Measurements from ENCODE around the gene ANKRD33B. TPM values are rescaled to one million over a fixed set of nuclear protein-coding genes. Genes with fewer than 3 reads are reported as not detected.

Gene ANKRD33B
- total and polyA plus RNA-seq, 2 of the 8 experiments (the other 6 are each of a cell fraction or from before 2014, with no cell fraction given), result 6.9 to 20.6 TPM

GRCh38 chr5:10522224-10522611, 41.7 kb upstream of the ANKRD33B start:
- Histone ChIP-seq H2BK15ac (ENCODE audit: low read length) (no peak overlapping the region), H4K5ac (ENCODE audit: insufficient read length, low read depth, low read length) (no peak overlapping the region), H3K27ac (ENCODE audit: low read depth, low read length) (no peak overlapping the region), H3K18ac (ENCODE audit: extremely low read depth, low read length) (no peak overlapping the region), H3K36me3 (ENCODE audit: control insufficient read depth in 2 of 4, insufficient read depth in 4 of 4, low read length in 3 of 4) (no peaks in the 10 kb centered on the region), H3K4me1 (replicated peaks in 1 of 4; ENCODE audit: control insufficient read depth in 3 of 4, insufficient read depth in 4 of 4, low read length in 3 of 4) (peaks cover 0 to 5% (median 3%) of the 10 kb centered on the region in 4 experiments; a peak in 4 of 7 replicates), H3K4me2 (ENCODE audit: insufficient read depth in 1 of 2, low read depth in 2 of 2, low read length in 2 of 2) (no peak overlapping the region), H2BK5ac (ENCODE audit: low read depth, low read length) (no peak overlapping the region), H2AK5ac (ENCODE audit: low read depth, low read length) (no peak overlapping the region), H2BK20ac (ENCODE audit: low read length) (no peak overlapping the region), H2BK12ac (ENCODE audit: low read depth, low read length) (peak overlapping the region; percentile 60; the same call in 1 of the 2 replicates), H4K20me1 (replicated peaks in 1 of 2; ENCODE audit: control insufficient read depth in 1 of 2, insufficient read depth in 2 of 2, low read length in 2 of 2) (no peaks in the 10 kb centered on the region), H3K14ac (ENCODE audit: insufficient read length) (no peak overlapping the region), H3K23ac (ENCODE audit: insufficient read length) (no peak overlapping the region), H3K4ac (replicated peaks; ENCODE audit: insufficient read length, low read depth, low read length) (no peak overlapping the region), H3K27me3 (replicated peaks in 1 of 4; ENCODE audit: control insufficient read depth in 3 of 4, extremely low read depth in 1 of 4, insufficient read depth in 3 of 4, low read length in 3 of 4) (no peaks in the 10 kb centered on the region; a peak in 1 of 7 replicates), H3K9me3 (ENCODE audit: insufficient read depth in 2 of 2, low read depth in 1 of 2, low read length in 1 of 2) (peaks cover 5 to 9% of the 10 kb centered on the region in 2 experiments), H3K23me2 (ENCODE audit: low read depth, low read length) (no peaks in the 10 kb centered on the region), H4K8ac (ENCODE audit: extremely low read depth, insufficient read depth, low read length) (no peak overlapping the region), H2AFZ (ENCODE audit: low read length) (no peak overlapping the region), H2BK120ac (replicated peaks; ENCODE audit: low read depth, low read length) (no peak overlapping the region), H3K4me3 (ENCODE audit: extremely low read depth in 1 of 4, insufficient read depth in 2 of 4, low read depth in 3 of 4, low read length in 4 of 4) (no peak overlapping the region), H3K79me1 (ENCODE audit: low read depth, low read length) (no peaks in the 10 kb centered on the region), H3K56ac (replicated peaks; ENCODE audit: insufficient read length, low read depth, low read length) (no peak overlapping the region), H4K91ac (replicated peaks; ENCODE audit: insufficient read length, low read length) (no peak overlapping the region), H3K9ac (replicated peaks in 1 of 4; ENCODE audit: extremely low read depth in 1 of 4, low read depth in 3 of 4, low read length in 3 of 4) (no peak overlapping the region), H3K79me2 (ENCODE audit: control insufficient read depth in 1 of 2, insufficient read depth in 2 of 2, low read length in 2 of 2) (no peaks in the 10 kb centered on the region)
- WGBS, 2 experiments (ENCODE audit: extremely low coverage in 1 of 2, insufficient coverage in 1 of 2, insufficient read length in 1 of 2, insufficient replicate concordance in 2 of 2, low coverage in 1 of 2, low lambda C conversion rate in 2 of 2, missing lambda C conversion rate in 1 of 2), result 91% methylated on average over 4 of the region's 4 CpGs; no CpG with 5 or more reads in 1 of the 2 experiments
- FAIRE-seq, result no peak
- no peak for DNase-seq (ENCODE audit: low read depth in 1 of 2, low spot score in 2 of 2)
- POLR2A ChIA-PET (ENCODE audit: partially characterized antibody), result no interaction called here
- TF ChIP-seq EZH2 (IDR thresholded peaks at IDR 0.05; ENCODE audit: low read depth, low read length, severe bottlenecking), result no peak
- 0 out of 2 replicates have a peak, but pooled peaks have one; percentile 26 for TF ChIP-seq KDM1A (IDR thresholded peaks at IDR 0.05; ENCODE audit: borderline replicate concordance, low read length)
- CTCF ChIA-PET (ENCODE audit: partially characterized antibody), result interaction anchor here (0.7 to 3.8 kb wide), 5 partner anchors 9 to 167 kb away, joined by 3 to 16 read pairs (median 6); no protein-coding TSS in a partner anchor
